Measurements from ENCODE around the gene AKR1B15. TPM values are rescaled to one million over a fixed set of nuclear protein-coding genes. Genes with fewer than 3 reads are reported as not detected.

The AKR1B15 gene
- total RNA-seq, 4 donors from 2014 or later: not detected

Other genes starting within 250 kb of the AKR1B15 start
- gene SLC35B4, start 232.2 kb upstream of the AKR1B15 start, total RNA-seq: 1 to 10 TPM; 2.1 to 5.8 (median 2.9) TPM
- gene AKR1B1, start 90.0 kb upstream of the AKR1B15 start, total RNA-seq: 10 to 100 TPM in 3 of 4 donors, 1 to 10 TPM in 1; 8.6 to 22.4 (median 13.1) TPM
- 10 to 100 TPM in 2 of 4 donors, 1 to 10 TPM in 2; 4.3 to 12.1 (median 9.4) TPM for gene AKR1B10, start 21.5 kb upstream of the AKR1B15 start, total RNA-seq
- gene BPGM, start 97.7 kb downstream of the AKR1B15 start, total RNA-seq: 10 to 100 TPM; 11.9 to 15.5 (median 12.6) TPM
- gene CALD1, start 230.5 kb downstream of the AKR1B15 start, total RNA-seq: 10 to 100 TPM; 30.3 to 95.7 (median 58.0) TPM

All from lower leg skin (tissue), 4 donors.